NCI-H345 treated with DMSO at 0.1 percent for 48 hours (cell line): ENCODE results near the gene SGMS2.

Source experiments
- DNase-seq: peaks from one replicate; lab custom pipeline; 2025; ENCODE audit not compliant: unreplicated experiment; lab: John Stamatoyannopoulos, UW

Gene SGMS2

GRCh38 chr4:107824350-107825071 is at the start of gene SGMS2:
Gene SGMS2, plus strand, starts transcription at chr4:107824932. Its CDS starts 70,622 bp downstream, at chr4:107895554.
- DNase-seq, result no peak

DNA sequence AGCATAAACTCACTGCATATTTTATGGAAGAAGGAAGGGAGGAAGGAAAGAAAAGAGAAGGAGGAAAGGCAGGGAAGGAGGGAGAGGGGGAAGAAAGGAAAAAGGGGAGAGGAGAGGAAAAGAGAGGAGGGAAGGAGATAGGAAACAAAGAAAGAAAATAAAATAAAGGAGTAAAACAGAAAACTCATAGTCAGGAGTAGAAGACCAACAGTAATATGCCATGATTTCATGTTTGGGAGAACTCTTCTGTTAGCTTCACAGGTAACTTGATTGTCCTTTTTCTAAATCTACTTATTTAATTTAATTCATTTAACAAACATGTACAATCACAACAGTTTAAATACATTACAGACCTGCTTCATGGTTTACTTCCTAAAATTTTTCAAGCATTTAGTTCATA is 46.8 kb upstream of the SGMS2 start:
- DNase-seq, result no peak

DNA sequence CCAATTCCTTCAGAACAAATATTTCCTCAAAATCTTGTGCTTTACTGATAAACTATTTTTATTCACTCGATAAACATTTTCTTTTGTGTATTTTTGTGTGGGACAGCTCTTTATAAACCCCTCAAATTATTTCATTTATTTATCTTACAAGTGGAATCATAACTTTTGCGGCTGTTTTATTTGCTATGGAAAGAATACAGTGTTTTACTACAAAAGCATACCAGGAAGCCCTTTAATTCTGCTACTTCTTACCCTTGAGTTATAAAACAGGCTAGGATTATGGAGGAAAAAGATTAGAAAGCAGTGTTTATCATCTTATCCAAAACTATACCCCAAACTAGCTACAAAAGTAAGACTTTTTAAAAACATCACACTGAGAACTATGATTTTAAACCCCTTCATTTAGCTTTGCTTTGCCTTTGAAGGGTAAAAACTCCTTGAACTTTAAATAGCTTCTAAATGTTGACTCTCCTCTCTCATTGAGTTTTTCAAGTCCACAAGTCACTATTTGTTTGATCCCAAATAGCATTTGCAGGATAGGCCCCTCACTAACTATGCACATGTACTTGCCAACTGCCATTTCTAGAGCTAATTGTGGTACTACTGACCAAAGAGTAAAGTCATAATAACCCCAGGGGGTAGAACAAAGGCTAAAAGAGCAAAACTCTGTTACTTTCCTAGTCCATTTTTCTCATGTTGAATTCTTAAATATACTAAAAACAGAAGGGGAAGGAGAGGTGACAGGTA is 45.8 kb upstream of the SGMS2 start:
- no peak for DNase-seq

- no peak for DNase-seq
These were observed 44.1 kb upstream of the SGMS2 start for GRCh38 chr4:107780665-107781064.

DNA sequence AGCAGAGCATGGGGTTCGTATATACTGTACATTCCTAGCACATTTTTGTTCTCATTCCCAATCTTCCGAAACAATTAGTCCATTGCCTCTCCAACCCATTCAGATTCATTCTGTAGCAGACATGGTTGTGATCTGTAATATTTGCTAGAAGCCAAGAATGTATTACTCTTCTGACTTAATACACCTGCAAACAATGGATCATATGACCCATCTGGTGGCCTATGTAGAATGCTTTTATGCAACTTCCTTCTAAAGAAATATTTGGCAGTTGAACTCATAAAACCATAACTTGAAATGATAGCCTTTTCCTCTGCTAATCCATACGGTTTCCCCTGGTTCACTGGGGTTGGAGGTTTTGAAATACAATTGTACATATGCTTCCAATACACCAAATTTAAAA is 32.8 kb upstream of the SGMS2 start:
- DNase-seq, result no peak

DNA sequence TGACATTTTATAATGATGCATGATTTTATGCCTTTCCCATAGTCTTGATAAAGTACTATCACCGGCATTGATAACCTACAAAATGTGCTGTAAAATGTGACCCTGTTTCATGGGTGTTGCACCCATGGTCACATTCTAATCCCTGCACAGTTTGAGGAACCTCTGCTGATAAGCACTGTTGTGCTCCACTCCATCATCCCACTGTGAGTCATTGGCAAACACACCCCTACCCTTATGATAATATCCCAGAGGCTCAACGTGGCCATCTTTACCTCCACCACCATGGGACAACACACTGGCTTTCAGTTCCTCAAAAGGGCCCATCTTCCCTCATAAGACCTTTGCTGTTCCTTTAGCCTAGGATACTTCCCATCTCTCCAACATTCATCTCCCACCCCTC is 32.0 kb upstream of the SGMS2 start:
- DNase-seq, result no peak

- no peak for DNase-seq
These were observed 30.7 kb upstream of the SGMS2 start for GRCh38 chr4:107793996-107794395.

- no peak for DNase-seq
These were observed 24.9 kb upstream of the SGMS2 start for GRCh38 chr4:107799669-107800450.

DNA sequence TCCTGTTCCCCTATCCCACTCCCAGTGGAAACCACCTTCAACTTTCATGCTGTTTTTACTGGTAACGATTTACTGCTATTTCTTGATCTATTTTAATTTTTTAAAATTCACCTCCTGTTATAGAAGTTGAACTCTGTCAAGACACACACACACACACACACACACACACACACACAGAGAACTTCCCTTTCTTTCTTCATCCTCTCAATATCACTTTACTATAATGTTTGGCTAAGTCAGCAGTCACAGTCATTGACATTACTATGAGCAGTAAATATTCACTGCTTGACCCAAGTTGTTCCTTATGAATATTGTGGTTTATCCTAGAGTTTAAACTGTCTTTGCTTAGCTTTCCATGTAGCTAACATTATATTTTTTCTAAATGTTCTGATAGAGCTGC is 24.0 kb upstream of the SGMS2 start:
- no peak for DNase-seq

- no peak for DNase-seq
These were observed 22.9 kb upstream of the SGMS2 start for GRCh38 chr4:107801766-107802211.

DNA sequence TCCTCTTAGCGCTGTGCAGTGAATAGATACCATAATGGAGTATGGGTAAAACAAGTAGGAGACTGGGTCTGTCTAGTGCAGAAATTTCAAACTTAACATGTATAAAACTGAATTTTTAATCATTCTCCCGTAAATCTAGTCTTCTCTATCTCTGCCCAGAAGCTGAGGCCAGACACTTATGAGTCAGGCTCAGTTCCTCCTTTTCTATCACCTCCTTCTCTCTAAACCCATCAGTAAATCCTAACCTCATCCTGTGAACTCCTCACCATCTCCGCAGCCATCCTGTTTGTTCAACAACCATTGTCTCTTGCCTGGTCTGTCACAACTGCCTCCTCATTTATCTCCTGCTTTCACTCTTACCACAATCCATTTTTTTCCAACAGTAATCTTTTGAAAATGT is 19.8 kb upstream of the SGMS2 start:
- DNase-seq, result no peak

GRCh38 chr4:107806196-107806595 is 18.5 kb upstream of the SGMS2 start:
- DNase-seq, result no peak

GRCh38 chr4:107808572-107808971 is 16.2 kb upstream of the SGMS2 start:
- DNase-seq, result no peak

DNA sequence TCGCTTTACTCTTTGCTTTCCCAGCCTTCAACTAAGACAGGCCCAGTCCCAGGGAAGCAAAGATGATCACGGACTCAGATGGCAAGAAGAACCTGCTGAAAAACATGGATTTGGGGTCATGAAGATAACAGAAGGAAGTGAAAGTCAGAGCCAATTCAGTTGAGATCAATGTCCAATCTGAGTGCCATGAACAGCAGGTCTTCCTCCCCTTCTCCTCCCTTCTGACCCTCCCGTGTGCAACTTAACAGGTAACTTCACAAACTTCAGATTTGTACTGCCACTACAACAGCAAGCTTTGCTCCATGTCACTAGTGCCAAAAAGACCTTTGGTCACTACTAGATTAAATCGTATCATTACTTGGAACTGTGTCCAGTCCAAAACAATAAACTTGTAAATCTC is 15.5 kb upstream of the SGMS2 start:
- DNase-seq, result no peak

- no peak for DNase-seq
These were observed 10.0 kb upstream of the SGMS2 start for GRCh38 chr4:107814758-107815157.

DNA sequence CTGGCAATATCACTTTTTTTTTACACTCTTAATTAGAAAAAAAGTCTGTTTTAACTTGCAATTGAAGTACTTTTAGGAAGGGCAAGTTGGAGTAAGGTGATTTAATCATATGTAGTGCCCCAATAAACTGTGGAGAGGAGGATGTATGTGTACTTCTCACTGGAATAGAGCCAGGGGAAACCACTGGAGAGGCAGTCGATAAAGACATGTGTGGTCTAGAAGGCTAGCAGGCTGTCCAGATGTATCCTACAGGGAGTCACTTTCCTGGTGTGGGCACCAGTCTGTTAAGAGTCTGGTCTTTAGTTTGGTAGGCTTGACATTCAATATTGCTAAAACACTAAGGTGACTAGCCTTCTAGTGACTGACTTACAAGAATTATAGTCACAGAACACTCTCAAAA is 9.6 kb upstream of the SGMS2 start:
- no peak for DNase-seq

DNA sequence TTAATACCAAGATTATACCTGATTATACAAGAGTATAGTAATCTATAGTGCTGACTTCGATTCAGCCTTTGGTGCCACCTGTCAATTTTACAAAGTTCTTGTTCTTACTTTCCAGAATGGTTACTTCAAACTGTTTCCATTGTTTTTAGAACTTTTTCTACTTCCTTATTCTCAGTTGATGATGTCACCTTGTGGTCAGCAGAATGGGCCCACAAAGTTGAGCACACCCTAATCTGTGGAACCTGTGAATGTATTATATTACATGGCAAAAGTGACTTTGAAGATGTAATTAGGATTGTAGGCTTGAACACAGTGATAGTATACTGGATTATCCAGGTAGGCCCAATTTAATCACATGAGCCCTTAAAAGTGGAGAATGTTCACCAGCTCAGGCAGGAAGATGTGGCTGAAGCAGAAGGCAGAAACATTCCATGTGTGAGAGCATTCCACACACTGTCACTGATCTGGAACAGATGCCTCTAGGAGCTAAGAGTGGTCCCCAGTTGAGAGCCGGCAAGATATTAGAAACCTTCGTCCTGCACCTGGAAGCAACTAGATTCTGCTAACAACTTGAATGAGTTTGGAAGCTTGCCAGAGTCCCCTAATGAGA is 6.3 kb upstream of the SGMS2 start:
- DNase-seq, result no peak

DNA sequence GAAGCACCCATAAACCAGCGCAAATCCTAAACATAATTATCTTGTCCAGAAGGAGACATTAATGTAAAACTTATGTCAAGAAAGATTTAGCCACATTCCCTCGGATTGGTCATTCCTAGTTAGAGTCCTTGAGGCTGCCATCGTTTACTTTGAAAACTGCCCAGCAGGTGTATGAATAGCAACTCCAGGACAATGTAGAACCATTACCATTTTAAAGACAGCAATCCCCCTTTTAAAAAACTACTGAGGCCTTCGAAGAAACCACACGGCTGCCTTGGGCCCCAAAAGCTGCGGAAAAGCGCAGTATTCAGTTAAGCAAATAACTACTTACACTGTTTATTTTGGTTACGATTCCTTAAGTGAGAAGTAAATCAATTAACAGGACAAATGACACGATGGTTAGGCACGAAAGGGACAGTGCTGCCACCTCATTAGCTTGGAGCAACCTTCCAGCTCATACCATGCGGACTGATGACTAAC is 822 bp upstream of the SGMS2 start:
- DNase-seq, result no peak

GRCh38 chr4:107825072-107825824 is 516 bp downstream of the SGMS2 start:
- DNase-seq, result no peak

DNA sequence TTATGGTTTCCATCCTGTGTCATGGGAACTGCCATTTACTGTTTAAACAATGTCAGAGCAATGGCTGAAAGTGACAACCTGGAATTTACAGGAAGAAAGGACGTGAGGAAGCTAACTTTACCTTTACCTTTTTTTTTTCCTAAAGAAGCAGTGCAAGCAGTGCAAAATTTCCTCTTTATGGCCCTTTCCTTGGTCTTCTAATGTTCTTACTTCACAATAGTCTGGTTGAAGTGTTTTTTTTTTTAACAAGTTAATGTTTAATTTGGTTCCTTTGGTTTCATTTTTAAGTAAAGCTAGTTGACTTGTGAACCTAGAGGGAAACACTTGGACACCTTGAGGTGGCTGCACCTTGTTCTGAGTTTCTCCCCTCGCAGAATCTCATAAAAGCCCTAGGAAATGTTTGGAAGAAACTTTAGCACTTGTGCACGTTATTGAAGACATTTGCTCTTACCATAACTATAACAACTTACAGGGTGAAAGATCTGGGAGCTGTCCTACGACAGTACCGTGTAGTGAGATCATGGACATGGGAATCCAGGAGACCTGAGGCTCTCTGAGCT is 1.8 kb downstream of the SGMS2 start:
- no peak for DNase-seq
